ENCODE results near the gene ATP4B.

DNA sequence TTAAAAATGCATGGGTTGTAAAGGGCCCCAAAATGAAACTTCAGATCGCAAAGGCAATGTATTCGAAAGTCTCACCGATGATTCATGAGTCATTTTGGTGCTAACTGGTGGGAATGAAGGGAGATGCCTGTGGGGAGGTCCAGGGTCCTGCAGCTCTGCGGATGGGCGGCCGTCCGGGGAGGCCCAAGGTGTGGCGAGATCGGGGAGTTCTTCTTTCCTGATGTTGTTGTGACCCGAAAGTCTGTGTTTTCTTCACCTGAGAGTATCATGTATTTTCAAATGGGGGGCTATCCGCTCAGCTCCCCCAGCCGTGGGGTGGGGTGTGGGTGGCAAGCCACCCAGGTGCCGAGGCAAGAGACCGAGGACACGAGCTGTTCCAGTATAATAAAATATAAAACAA is 37.0 kb downstream of the ATP4B start:
- no peak for TF ChIP-seq EZH2 (IDR thresholded peaks at IDR 0.05; ENCODE audit: low read length, unreplicated experiment)
- TF ChIP-seq CTCF (conservative IDR thresholded peaks at IDR 0.05; ENCODE audit: low read depth, low read length) = no peak
- no peak for TF ChIP-seq EZH2phosphoT487 (IDR thresholded peaks at IDR 0.05; ENCODE audit: borderline replicate concordance, low read length)
